ENCODE measurements around the gene HOXC6.

GRCh38 chr12:54008260-54008552 lies 20.0 kb upstream of the HOXC6 start:
- TF ChIP-seq CTCF (IDR thresholded peaks at IDR 0.05) (no peak), POLR2AphosphoS5 (IDR thresholded peaks at IDR 0.05) (no peak), EP300 (IDR thresholded peaks at IDR 0.05) (no peak)
